ENCODE results near the gene DDX18.

Gene DDX18

DNA sequence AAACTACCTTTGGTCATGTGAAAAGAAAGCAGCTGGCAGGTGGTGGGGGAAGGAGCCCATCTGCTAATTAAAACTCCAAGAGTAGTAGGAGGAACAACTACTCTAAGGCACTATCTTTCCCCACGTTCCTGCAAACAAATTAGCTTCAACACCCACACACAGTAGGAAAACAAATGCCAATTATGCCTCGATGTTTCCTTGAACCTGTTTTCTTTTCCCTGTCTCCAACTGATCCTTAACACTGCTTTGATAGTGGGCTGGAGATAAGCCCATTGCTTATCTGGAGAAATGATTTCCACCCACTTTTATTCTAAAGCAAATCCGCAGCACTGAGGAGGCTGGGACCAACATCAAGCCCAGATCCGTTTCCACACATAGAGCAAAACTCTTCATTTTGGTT, 36.0 kb downstream of the DDX18 start:
- H3K4me3 ChIP-seq (ENCODE audit: control insufficient read depth, low read depth, low read length): no peak overlapping the region
- TF ChIP-seq CTCF (IDR thresholded peaks at IDR 0.05; ENCODE audit: control insufficient read depth, insufficient read depth, low read depth, low read length, missing control alignments): no peak
- no peak for DNase-seq (ENCODE audit: low read depth)

DNA sequence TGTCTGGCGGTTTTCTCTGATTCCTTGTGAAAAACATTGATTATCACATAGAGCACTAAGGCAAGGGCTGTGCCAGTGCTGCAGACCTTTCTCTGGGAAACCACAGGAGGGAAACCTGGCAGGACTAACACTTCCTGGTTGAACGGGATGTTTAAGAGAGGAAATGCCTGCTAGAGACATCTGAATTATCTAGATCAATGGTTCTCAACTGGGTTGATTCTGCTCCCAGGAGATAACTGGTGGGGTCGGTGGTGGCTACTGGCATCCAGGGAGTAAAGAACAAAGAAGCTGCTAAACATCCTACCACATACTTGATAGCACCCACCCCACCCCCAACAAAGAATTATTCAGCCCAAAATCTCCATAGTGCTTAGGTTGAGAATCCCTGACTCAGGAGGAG, 37.5 kb downstream of the DDX18 start:
- no peak for DNase-seq (ENCODE audit: low read depth)

GRCh38 chr2:117853316-117853715, 38.8 kb downstream of the DDX18 start:
- no peak for DNase-seq (ENCODE audit: low read depth)
- no peak overlapping the region for H3K4me3 ChIP-seq (ENCODE audit: control insufficient read depth, low read depth, low read length)
- TF ChIP-seq CTCF (IDR thresholded peaks at IDR 0.05; ENCODE audit: control insufficient read depth, insufficient read depth, low read depth, low read length, missing control alignments): no peak

More for the DNA sequence above, 37.5 kb downstream of the DDX18 start:
- no peak overlapping the region for H3K4me3 ChIP-seq (ENCODE audit: control insufficient read depth, low read depth, low read length)
- TF ChIP-seq CTCF (IDR thresholded peaks at IDR 0.05; ENCODE audit: control insufficient read depth, insufficient read depth, low read depth, low read length, missing control alignments): no peak

DNA sequence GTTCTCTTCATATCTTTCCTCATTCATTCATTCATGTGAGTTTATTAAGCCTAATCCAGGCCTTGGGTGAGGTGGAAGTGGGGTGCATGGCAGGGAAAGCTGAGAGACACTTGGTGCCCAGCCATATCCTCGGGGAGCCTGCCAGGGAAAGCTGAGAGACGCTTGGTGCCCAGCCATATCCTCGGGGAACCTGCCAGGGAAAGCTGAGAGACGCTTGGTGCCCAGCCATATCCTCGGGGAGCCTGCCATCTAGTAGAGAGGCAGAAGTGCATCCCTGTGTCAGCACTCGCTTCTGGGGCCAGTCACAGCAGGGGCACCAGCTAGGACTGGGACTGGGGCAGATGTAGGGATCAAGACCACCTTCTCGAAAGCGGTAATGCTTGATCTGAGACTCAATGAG, 39.4 kb downstream of the DDX18 start:
- no peak for TF ChIP-seq CTCF (IDR thresholded peaks at IDR 0.05; ENCODE audit: control insufficient read depth, insufficient read depth, low read depth, low read length, missing control alignments)
- no peak overlapping the region for H3K4me3 ChIP-seq (ENCODE audit: control insufficient read depth, low read depth, low read length)
- DNase-seq (ENCODE audit: low read depth): no peak

GRCh38 chr2:117854610-117855009, 40.1 kb downstream of the DDX18 start:
- no peak overlapping the region for H3K4me3 ChIP-seq (ENCODE audit: control insufficient read depth, low read depth, low read length)
- TF ChIP-seq CTCF (IDR thresholded peaks at IDR 0.05; ENCODE audit: control insufficient read depth, insufficient read depth, low read depth, low read length, missing control alignments): no peak
- no peak for DNase-seq (ENCODE audit: low read depth)

- no peak overlapping the region for H3K4me3 ChIP-seq (ENCODE audit: control insufficient read depth, low read depth, low read length)
- no peak for TF ChIP-seq CTCF (IDR thresholded peaks at IDR 0.05; ENCODE audit: control insufficient read depth, insufficient read depth, low read depth, low read length, missing control alignments)
- no peak for DNase-seq (ENCODE audit: low read depth)
Measured at GRCh38 chr2:117855886-117856285, 41.4 kb downstream of the DDX18 start.

Data from AG09309 (cell line).